GM18951 (cell line): ENCODE data around the gene RBMXL2.

ENCODE experiments used
- POLR2A ChIP-seq: IDR thresholded peaks from 4 replicates; pipeline ENCODE4 v1.6.1; 2011; ENCODE audit warnings: mild to moderate bottlenecking; ENCODE audit not compliant: insufficient read length, insufficient read depth; ENCODE audit errors: extremely low read depth
- in situ Hi-C: fragments of 300-500 bp; cut with MboI; formaldehyde crosslinking; loops from one replicate; pipeline ENCODE4 v1.12.0; 2022; ENCODE audit warnings: low sequenced_read_pairs, mixed read lengths, inconsistent platforms; ENCODE audit not compliant: unreplicated experiment

Gene RBMXL2

DNA sequence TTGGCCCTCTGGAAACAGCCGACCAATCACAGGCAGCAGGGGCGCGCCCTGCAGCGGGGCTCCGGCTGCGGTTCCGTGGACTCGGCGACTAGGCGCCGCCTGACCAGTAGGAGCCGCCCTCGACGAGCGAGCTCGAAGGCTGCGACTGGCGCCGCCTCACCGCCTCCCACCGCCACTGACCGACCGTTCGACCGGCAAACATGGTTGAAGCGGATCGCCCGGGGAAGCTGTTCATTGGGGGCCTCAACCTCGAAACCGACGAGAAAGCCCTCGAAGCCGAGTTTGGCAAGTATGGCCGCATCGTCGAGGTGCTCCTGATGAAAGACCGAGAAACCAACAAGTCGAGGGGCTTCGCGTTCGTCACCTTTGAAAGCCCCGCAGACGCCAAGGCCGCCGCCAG lies at the start of gene RBMXL2:
Gene RBMXL2, plus strand, starts transcription at position 78 of the 400 bp plus-strand sequence. Its CDS starts 123 bp downstream, at position 201.
- TF ChIP-seq POLR2A = no peak
- in situ Hi-C loops = no loop called here

DNA sequence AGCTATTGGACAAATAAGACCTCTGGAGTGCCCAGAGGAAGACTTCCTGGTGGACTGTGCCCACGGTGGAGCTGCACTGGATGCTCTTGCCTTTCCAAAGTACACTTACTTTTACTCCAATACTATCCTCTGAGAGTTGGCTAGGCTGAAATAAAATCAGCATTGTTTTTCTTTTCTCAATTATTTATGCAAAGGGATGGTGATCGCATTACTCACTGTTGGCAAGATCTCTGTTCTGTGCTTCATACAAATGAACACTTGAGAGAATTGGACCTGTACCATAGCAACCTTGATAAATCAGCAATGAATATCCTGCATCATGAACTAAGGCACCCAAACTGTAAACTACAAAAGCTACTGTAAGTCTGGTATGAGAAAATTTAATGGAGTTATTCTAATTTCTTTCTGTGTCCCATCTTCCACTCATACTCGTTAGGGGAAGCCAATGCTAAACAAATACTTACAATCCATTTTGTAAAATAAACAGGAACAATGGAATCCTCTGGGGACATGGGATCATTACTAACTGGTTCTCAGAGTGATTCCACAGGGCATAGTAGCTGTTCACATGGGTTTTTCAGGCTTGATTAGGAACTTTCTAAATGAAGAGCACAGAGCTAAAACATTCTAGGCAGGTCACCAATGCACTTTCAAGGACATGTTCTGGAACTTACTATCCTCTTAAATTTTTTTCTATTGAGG lies 42.2 kb upstream of the RBMXL2 start:
- TF ChIP-seq POLR2A = no peak
- in situ Hi-C loops = no loop called here

DNA sequence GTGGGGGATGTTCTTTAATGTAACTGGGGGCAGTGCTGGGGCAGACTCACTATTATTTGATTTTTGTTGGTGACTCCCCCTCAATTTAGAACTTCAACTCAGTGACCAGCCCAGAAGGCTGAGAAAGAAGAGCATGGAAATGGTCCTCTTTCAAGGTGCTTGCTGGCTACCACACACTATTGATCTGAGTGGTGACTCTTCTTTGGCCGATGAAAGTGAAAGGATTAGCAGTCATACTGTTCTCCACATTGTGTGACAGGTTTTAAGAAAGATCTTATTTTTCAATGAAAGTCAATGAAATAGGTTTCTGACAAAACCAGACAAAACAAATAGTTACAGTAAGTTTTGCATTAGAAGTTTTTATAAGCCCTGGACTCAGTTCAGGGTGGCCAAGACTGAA lies 38.6 kb upstream of the RBMXL2 start:
- TF ChIP-seq POLR2A = no peak
- in situ Hi-C loops = no loop called here

DNA sequence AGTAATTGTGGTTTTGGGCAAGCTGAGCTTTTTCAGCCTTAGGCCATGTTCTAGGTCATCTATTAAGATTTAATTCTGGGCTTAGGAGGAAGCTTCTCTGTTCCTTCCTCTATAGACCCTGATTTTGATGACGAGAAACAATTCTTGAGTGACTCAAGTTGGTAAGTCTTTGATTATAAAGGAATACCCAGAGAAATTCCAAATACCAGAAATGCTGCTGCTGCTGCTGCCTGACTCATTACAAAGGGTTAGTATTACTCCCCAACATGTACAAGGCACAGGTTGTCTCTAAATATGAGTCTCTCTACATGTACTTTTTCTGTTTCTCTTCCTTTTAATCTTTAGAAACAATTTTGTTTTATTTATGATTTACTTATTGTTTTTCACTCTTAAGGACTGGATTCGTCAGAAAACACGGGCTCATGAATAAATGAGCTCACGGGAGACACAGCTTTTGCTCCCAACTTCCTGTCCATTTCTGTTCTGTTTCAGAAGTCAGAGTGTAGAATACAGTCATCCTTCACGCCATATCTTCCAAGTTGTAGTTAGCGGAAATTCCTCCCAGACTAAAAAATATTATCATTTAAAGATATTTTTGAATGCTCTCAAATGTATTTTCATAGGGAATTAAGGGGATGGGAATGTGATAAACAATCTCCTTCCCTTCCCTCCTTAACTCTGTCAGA lies 31.8 kb upstream of the RBMXL2 start:
- in situ Hi-C loops = no loop called here

DNA sequence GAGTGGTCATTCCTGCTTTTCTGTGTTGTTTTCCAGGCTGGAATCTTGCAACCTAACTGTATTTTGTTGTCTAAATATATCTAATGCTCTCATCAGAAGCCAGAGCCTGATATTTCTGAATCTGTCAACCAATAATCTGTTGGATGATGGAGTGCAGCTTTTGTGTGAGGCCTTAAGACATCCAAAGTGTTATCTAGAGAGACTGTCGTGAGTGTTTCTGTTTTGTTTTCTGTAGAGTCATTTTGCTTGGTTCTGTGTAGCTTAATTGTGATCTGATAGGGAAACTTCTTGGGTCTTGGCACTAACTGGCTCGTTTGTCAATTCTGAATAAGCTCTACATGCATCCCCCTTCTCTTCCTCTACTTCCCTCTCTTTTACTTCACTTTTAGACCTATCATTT lies 31.2 kb upstream of the RBMXL2 start:
- in situ Hi-C loops = no loop called here
- no peak for TF ChIP-seq POLR2A

More for the DNA sequence above, 31.8 kb upstream of the RBMXL2 start:
- no peak for TF ChIP-seq POLR2A

DNA sequence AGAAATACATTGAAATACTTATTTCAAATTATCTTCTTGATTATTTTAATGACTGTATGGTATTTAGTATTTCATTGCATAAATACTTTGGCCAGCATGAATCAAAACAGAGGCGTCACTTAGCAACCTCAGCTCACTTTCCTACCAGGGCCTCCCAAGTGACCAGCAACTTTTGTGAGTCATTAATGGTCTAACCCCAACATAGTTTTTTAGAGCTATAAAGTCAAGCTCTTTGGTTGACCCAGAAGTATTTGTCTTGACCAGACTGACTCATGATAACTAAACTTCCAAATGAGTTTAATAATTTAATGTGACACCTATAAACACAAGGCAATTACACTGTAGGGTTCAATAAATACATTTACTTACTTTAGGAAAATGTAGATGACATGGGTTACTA lies 27.9 kb upstream of the RBMXL2 start:
- no peak for TF ChIP-seq POLR2A
- in situ Hi-C loops = no loop called here

DNA sequence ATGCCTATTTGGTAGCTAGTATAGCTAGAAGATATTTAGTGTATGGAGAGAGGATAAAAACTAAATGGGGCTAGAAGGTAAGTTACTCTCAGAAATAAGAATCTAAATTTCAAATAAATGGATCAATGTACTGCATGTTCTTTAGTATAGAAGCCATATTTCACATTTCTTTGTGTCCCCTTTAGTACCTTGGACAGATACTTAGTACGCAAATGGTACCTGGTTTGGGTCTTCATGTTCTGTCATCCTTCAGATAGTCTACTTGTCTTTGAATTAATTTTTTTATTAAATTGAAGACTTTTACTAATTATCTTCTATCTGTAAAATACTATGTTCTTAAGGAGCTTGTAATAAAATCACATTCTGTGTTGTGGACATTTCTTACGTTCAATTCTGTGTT lies 26.3 kb upstream of the RBMXL2 start:
- TF ChIP-seq POLR2A = no peak
- in situ Hi-C loops = no loop called here

DNA sequence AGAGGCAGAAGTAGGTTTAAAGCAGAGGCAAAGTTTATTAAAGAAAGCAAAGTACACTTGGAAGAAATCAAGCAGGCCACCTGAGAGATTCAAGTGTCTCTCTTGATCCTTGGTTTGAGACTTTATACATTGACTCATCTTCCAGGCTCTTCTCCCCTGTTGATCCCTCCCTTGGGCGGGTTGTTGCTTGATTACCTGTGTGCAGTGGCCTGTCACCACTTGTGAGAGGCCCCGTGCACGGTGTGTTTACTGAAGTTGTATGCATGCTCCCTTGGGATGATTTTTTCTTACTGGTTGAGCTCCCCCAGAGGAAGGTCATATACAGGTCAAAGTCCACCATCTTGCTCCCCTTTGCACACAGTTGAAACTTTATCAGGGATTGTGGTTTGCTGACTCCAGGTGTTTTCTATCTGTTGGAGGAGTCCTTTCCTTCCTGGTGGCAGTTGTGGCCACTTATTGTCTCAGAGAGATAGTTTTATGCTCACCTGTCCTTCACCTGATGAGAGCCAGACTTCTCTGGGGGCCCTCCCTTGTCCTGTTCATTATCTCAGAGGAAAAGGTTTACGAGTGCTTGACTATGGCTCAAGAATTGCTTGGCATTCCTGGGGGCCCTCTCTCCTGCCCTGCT lies 16.3 kb upstream of the RBMXL2 start:
- in situ Hi-C loops = no loop called here
- TF ChIP-seq POLR2A = no peak

DNA sequence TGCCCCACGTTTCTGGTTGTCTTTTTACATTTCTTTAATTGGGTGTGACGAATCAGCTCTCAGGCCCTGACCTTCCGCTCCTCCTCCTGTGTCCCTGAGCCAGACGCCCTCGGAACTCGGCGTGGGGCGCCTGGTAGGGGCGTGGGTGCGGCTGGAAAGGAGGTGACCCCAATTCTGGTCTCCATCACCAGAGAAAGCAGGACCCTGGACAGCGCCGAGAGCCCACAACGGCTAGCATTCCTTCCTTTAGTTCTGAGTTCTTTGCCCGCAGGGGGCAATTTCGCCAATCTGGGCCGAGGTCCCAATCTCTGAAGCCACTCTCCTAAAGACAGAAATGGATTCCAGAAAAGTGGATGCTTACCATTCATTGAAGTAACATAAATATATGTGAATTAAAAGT lies 11.7 kb upstream of the RBMXL2 start:
- in situ Hi-C loops = no loop called here
- TF ChIP-seq POLR2A = no peak

DNA sequence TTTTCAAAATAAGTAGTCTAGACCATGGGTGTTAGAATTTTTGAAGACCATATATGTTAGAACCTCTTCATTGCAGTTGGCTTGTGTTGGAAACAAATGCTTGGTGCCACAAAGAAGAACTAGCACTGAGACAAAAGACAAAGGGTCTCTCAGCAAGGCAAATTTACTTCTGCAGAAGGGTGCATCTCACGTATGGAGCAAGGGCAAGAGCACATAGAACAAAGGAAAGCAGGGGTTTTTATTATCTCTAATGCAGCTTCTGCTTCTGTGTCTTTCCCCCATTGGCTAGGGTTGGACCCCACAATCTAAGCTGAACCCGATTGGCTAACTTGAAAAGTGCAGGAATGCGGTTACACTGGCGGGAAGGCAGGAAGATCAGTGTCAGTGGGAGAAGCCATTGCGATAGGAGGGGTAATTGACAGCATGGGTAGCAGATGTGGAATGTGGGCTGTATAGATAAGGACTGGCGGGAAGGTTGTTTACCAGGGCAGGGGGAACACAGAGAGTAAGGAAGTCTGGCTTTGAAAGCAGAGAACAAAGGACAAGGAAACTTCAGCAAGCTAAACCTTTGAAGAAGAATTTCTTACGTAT lies 9.2 kb upstream of the RBMXL2 start:
- in situ Hi-C loops = no loop called here

DNA sequence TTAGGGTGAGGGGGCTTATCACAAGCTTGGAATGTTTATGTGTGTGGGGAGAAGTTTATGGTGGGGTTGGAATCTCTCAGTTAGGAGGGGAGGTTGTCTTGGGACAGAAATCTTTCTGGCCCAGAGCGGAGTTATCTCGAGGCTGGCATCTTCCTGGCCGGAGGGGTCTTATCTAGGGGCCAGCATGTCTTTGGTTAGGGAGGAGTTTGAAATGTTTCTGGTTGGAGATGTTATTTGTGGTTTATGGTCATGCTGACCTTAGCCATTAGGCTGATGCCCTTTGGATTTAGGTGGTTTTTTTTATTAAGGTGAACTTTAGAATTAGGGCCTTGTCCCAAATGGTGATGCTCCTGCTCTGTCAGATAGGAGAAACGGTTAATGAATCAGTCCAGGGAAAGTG lies 7.9 kb upstream of the RBMXL2 start:
- in situ Hi-C loops = no loop called here
- no peak for TF ChIP-seq POLR2A

More for the DNA sequence above, 9.2 kb upstream of the RBMXL2 start:
- no peak for TF ChIP-seq POLR2A

DNA sequence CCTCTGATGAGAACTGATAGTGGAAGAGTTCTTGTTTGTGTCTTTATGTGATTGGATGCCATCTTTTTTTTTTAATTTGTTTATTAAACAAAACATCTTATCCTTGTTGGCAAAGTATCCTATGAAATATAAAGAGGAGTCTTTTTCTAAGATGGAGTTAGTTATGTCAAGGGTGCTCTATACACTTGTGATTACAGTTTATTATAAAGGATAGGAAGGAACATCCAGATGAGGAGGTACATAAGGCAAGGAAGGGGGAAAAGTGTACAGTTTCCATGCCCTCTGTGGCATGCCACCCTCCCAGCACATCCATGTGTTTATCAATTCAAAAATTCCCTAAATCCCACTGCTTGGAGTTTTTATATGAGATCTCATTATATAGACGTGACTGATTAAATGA lies 7.4 kb upstream of the RBMXL2 start:
- TF ChIP-seq POLR2A = no peak
- in situ Hi-C loops = no loop called here

DNA sequence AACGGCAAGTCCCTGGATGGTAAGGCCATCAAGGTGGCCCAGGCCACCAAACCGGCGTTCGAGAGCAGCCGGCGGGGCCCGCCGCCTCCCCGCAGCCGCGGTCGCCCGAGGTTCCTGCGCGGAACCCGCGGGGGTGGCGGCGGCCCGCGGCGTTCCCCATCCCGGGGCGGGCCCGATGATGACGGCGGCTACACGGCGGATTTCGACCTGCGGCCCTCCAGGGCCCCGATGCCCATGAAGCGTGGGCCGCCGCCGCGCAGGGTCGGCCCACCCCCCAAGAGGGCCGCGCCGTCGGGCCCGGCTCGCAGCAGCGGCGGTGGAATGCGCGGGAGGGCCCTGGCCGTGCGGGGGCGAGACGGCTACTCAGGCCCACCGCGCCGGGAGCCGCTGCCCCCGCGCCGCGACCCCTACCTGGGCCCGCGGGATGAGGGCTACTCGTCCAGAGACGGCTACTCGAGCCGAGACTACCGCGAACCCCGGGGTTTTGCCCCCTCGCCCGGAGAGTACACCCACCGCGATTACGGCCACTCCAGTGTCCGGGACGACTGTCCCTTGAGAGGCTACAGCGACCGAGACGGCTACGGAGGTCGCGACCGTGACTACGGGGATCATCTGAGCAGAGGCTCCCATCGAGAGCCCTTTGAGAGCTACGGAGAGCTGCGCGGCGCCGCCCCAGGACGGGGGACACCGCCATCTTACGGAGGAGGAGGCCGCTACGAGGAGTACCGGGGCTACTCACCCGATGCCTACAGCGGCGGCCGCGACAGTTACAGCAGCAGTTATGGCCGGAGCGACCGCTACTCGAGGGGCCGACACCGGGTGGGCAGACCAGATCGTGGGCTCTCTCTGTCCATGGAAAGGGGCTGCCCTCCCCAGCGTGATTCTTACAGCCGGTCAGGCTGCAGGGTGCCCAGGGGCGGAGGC lies 792 bp downstream of the RBMXL2 start:
- no peak for TF ChIP-seq POLR2A
- in situ Hi-C loops = no loop called here

DNA sequence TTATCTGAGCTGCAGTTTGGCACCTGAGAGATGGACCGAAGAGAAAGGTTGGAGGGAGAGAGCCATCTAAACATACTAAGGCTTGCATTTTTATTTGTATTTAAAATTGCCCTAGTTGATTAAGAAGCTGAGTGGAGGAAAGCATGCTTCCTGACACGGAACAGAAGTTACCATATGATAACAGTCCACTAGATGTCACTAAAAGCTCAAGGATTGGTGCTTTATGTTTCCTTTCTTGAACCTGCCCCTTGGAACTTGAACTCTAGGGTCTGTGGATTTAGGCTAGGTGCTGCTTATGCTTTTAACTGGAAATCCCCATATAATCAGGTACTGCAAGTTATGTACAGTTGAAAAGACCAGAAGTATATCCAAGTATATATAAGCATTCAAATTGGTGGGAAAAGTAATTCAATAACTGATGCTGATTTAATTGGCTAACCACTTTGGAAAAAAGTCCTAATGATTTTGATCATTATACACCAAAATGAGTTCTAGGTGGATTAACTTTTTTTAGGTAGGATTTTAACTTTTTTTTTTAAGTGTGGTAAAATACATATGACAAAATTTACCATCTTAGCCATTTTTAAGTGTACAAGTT lies 9.5 kb downstream of the RBMXL2 start:
- in situ Hi-C loops = no loop called here
- TF ChIP-seq POLR2A = no peak
